Upper lobe of left lung (tissue), 4 donors: ENCODE results near the gene NRDC.

Source experiments
- CTCF ChIP-seq, 6 experiments: fragments of 450-650 bp in 4 of 6; fragments of 200-600 bp in 2 of 6; sonication (generic) in 2 of 6; IDR thresholded peaks; one replicate each; pipeline ENCODE4 v1.5.1; 2016 to 2019; ENCODE audit warnings: antibody characterized with exemption in 6 of 6
- EP300 ChIP-seq, 4 donors: sonication (generic); formaldehyde crosslinking; IDR thresholded peaks; one replicate each; pipeline ENCODE4 v1.5.1; 2017; ENCODE audit warnings: antibody characterized with exemption in 4 of 4, control low read depth in 2 of 4
- POLR2A ChIP-seq, 4 donors: fragments of 450-650 bp; IDR thresholded peaks; one replicate each; pipeline ENCODE4 v1.5.1; 2016 to 2017; ENCODE audit warnings: antibody characterized with exemption in 4 of 4, mild to moderate bottlenecking in 2 of 4

GRCh38 chr1:51837243-51837642 lies 41.3 kb downstream of the NRDC start:
- TF ChIP-seq CTCF (IDR thresholded peaks at IDR 0.05) (no peak), EP300 (IDR thresholded peaks at IDR 0.05) (no peak), POLR2A (IDR thresholded peaks at IDR 0.05) (no peak)
